LNCAP (cell line): Measurements from ENCODE around the gene SLC51B.

Experiments
- TF ChIP-seq, protein P1 (sequence below): fragments of 450-650 bp; IDR thresholded peaks from 2 replicates; pipeline ENCODE4 v1.5.1; 2017; ENCODE audit warnings: mild to moderate bottlenecking

SLC51B gene

DNA sequence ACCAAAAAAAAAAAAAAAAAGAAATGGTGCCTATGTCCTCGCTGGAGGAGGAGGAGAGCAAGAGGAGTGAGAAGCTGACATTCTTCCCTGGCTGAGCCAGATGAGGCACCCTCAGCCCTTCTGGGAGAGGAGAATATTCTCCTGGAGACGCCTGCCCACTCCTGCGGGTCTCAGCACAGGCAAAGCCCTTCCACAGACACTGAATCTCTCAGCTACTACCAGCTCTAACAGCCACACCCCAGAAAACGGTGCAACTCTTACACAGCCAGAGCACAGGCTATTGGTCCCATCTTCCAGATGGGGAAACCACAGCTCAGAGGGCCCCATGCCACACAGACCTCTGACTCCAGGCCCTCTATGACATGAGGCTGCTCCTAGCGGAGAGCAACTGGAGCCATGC is 16.9 kb downstream of the SLC51B start:
- TF ChIP-seq, protein P1, sequence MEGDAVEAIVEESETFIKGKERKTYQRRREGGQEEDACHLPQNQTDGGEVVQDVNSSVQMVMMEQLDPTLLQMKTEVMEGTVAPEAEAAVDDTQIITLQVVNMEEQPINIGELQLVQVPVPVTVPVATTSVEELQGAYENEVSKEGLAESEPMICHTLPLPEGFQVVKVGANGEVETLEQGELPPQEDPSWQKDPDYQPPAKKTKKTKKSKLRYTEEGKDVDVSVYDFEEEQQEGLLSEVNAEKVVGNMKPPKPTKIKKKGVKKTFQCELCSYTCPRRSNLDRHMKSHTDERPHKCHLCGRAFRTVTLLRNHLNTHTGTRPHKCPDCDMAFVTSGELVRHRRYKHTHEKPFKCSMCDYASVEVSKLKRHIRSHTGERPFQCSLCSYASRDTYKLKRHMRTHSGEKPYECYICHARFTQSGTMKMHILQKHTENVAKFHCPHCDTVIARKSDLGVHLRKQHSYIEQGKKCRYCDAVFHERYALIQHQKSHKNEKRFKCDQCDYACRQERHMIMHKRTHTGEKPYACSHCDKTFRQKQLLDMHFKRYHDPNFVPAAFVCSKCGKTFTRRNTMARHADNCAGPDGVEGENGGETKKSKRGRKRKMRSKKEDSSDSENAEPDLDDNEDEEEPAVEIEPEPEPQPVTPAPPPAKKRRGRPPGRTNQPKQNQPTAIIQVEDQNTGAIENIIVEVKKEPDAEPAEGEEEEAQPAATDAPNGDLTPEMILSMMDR = no peak

DNA sequence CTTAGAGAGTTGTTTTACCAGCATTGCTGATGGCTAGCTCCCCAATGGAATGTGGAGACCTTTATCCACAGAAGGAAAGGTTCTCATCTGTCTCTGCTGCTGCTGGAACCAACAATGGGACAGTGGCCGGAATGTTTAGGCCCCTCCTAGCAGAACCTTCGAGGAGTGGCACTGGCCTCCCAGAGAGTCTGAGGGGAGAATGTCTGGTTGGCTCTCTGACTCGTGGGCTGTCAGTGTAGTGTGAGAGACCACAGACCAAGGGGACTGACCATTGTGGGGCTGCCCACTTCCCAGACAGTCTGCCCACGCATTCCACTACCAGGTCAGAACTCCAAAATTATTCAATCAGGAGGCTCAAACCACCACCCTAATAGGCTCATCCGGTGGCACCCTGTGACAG is 17.5 kb downstream of the SLC51B start:
- TF ChIP-seq, protein P1 = no peak

DNA sequence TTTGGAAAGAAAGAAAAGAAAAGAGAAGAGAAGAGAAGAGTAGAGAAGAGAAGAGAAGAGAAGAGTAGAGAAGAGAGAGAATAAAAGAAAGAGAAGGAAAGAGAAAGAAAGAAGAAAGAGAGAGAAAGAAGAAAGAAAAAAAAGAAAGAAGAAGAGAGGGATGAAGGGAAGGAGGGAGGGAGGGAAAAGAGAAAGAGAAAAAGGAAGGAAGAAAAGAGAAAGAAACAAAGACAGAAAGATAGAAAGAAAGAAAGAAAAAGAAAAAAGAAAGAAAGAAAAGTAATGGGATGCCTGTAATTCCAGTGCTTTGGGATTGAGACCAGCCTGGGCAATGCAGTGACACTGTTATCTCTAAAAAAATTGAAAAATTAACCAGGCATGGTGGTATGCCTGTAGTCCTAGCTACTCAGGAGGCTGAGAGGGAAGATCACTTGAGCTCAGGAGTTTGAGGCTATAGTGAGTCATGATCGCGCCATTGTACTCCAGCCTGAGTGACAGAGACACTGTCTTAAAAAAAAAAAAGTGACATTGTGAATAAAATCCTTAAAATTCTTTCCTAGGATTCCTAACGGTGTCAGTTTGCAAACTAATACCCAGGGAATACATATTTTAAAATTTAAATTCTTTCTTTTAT is 20.9 kb downstream of the SLC51B start:
- TF ChIP-seq, protein P1 = no peak

DNA sequence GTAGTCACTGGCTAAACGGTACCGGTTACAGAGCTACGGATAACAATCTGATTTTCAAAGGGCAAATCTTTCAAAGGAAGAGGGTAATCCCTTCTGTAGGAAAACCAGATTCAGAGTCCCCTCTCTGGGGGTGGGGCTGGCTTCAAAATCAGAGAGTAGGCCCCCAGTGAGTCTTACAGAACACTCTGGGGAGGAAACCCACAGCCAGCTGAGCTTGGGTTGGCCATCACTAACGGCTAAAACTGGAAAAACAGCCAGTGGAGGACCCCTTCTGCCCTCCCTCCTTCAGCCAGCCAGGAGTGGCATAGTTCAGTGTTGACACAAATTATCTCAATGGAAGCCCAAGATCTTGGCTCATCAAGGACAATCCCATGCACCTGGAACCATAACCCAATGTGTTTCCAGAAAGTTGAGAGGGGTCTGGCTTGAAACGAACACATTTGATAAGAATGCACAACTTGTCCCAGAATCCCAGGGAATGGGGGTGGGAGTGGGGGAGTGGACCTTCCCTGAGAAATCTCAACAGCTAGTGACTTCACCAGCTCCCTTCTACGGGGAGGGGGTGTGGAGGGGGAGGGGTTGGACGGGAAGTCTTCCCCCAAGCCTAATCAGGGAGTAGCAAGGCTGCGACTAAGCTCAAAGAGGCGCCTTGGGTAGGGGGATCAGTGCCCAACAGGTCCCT is 21.6 kb downstream of the SLC51B start:
- TF ChIP-seq, protein P1 = no peak

DNA sequence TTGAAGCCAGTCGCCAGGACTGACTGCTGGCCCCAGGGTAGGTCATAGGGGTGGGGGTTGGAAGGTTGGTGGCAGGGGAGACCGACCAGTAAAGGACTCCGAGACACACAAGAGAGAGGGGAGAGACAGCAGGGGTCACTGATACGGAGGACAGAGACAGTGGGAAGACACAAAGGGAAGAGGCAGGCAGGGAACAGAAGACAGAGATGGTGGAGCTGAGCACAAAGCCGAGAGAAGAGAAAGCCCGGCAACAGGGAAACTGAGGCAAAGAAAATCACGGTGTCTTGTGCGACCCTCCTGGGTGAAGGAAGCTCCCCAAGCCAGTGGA is 22.1 kb downstream of the SLC51B start:
- TF ChIP-seq, protein P1 = no peak

DNA sequence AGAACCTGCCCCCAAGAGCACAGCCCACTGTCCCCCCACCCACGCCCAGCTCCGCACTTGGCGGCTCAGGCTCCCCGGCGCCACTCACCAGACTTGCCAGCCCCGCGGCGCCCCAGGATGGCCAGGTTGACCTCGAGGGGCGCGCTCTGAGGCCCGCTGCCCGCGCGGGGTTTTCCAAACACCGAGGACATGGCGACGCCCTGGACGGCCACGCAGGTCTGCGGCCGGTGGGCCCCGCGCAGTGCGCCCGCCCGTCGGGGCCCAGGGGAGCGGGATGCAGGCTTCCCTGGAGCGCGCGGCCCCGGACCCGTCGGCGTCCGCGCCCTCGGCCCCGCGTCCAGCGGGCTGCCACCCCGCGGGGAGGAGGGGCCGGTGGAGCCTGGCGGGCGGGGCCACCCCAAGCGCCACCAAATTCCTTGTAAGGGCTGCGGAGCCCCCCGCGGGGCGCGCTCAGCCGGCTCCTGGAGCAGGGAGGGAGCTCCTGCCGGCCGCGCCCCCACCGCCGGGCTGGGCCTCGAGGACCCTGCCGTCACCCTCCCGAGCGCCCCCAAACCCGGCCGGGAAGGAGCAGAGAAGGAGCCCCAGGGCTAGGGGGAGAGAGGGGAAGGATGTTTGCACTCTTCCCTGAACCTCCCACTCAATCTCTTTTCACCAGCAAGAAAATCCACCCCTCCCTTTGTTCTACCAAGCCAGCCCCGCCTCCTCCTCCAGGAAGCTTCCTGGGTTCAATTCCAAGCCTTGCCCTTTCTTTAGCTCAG is 22.6 kb downstream of the SLC51B start, which contains the start of gene RASL12:
Gene RASL12, minus strand, starts transcription at position 347 of the 758 bp plus-strand sequence. Its CDS starts 156 bp downstream, at position 191.
- TF ChIP-seq, protein P1 = no peak

DNA sequence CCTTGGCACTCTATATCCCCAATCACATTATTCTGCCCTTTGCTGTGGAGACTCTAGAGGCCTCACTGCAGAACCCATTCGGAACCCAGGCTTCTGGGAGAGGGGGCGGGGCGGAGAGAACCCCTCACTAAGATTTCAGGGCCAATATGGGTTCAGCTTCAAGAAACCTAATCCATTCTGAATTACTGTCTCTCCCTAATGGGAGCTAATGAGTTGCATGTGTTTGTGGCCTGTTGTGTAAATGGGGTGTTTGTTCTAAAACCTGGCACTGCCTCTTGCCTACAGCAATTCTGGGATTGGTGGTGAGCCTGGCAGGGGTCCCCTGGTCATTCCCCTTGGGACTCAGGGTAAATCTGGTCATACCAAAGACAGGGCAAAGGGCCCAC is 23.2 kb downstream of the SLC51B start:
- TF ChIP-seq, protein P1 = no peak
